ENCODE measurements around the gene NCOA5.
A peak's percentile ranks its signal among the peaks of the same experiment; 100 is the strongest.

NCOA5 gene

DNA sequence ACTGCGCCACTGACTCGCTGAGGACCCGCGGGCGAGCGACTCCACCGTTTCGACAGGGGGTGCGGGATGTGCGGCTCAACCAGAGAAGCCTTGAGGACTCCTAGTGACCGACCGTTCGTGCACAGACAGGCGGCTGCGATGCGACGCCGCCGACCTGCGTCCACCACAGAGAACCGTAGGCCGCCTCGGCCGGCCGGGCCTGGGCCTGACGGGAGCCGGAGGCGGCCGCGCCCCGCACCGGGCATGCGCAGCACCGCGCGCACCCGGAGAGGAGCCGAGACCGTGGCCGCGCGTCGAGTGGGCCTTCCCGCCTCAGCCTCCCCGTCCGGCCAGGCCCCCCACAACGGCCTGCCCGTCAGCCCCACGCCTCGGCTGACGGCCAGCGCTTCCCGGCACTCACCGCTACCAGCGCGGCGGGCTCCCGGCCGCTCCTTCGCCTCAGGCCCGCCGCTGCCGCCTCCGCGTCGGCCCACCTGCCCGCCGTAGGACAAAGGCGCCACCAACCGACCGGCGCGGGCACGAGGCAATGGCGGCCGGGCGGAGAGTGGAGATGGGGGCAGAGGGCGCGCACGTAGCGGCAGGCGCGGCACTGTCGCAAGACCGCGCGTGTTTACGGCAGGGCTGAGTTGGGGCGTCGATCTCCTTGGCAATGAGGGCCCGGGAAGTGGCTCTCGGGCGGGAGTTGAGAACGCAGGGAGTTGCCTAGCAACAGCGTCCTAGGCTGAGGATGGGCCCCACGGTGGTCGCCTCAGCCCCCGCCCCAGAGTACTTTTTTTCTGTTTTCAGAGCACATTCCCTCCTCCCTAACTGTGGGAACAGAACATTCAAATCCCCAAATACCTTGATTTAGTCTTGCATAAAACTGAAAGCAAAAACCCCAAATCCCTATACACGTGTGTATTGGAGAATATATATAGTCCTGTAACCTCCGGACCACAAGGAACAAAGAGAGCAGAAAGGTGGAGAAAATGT is at the start of gene NCOA5:
TSS of gene NCOA5 (minus strand) at position 546 of the 972 bp plus-strand sequence. CDS start 10,538 bp downstream, outside the sequence.
- TF ChIP-seq, protein P1, sequence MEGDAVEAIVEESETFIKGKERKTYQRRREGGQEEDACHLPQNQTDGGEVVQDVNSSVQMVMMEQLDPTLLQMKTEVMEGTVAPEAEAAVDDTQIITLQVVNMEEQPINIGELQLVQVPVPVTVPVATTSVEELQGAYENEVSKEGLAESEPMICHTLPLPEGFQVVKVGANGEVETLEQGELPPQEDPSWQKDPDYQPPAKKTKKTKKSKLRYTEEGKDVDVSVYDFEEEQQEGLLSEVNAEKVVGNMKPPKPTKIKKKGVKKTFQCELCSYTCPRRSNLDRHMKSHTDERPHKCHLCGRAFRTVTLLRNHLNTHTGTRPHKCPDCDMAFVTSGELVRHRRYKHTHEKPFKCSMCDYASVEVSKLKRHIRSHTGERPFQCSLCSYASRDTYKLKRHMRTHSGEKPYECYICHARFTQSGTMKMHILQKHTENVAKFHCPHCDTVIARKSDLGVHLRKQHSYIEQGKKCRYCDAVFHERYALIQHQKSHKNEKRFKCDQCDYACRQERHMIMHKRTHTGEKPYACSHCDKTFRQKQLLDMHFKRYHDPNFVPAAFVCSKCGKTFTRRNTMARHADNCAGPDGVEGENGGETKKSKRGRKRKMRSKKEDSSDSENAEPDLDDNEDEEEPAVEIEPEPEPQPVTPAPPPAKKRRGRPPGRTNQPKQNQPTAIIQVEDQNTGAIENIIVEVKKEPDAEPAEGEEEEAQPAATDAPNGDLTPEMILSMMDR (IDR thresholded peaks at IDR 0.05; ENCODE audit: borderline replicate concordance, insufficient read depth, low read depth, low read length) = no peak
- peak within 1 kb of the TSS; percentile 81 for H3K4me3 ChIP-seq (ENCODE audit: low read depth, low read length)

DNA sequence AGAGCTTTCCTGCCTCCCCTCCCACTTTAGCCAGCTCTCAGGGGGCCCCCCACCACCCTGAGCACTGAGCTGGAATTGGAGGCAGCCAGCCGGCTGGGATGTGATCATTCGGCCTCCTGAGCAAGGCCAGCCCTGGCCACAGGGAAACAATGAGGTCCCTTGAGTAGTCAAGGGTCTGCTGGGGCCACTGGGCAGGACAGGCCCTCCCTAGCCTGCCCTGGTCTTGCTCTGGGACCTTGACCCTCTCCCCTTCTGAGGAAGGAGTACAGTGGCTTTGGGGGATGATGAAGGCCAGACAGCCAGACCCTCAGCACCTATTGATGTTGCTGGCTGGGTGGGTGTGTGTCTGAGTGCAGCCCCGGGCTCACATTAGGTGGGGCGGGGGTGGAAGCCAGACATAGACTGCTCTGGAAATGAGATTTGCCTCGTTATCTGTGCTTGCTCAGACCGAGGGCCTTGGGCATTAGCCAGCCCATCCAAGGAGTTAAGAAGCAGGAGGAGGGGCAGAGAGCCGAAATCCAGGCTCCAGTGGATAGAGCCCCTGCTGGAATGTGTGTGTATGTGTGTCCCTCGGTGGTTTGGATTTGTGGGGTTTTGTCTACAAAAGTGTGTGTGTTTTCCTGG is 49.6 kb upstream of the NCOA5 start:
- H3K4me3 ChIP-seq (ENCODE audit: low read depth, low read length) = no peak overlapping the region
- TF ChIP-seq, protein P1 (IDR thresholded peaks at IDR 0.05; ENCODE audit: borderline replicate concordance, insufficient read depth, low read depth, low read length) = no peak

DNA sequence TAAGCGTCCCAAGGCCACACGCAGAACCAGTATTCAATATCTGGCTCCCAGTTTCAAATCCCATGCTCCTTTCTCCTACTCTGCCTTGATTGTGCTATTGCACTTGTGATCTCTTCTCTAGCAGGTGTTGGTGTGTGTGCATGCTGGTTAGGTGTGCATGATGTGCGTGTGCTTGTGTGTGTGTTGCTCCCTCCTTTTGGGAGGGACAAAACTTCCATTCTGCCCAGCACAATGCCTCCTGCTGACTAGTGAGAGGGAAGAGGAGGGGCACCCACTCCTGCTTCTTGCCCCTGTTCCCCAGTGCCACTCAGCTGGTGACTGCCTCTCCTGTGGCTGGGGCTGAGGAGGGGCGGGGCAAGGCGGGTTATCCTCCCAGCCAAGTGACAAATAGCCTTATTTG is 48.1 kb upstream of the NCOA5 start:
- no peak overlapping the region for H3K4me3 ChIP-seq (ENCODE audit: low read depth, low read length)
- TF ChIP-seq, protein P1 (IDR thresholded peaks at IDR 0.05; ENCODE audit: borderline replicate concordance, insufficient read depth, low read depth, low read length) = no peak

DNA sequence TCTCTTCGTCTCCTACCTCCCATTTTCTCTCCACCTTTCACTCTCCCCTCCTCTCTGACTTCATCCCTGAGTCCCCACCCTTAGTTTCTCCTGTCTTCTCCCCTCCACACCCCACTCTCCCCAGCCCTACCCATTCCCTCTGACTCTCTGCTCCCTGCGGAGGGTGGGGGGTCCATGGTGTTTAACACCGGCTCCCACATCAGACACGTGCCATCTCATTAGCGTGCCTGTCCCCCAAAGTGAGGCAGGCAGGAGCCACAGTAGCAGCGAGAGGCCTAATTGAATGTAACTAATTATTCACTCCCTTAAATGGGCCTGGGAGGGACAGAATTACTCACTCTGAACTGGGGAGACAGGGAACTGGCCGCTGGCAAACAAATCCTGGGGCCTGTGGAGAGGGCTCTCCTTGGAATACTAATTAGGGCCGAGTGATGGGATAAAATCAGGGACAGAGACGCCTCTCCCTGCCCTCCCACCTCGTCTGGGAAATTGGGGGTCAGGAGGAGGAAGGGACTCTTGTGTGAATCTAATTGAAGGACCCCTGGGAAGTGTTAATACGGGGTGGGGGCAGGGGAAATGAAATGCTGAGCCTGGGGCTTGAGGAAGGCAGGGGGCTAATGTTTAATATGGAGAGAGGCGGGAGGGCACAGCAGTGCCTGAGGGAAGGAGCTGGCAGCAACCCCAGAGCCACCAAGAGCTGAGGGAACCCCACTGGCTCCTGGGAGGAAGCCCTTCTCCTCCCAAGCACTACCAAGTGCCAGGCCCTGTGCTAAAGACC is 46.3 kb upstream of the NCOA5 start:
- no peak overlapping the region for H3K4me3 ChIP-seq (ENCODE audit: low read depth, low read length)
- TF ChIP-seq, protein P1 (IDR thresholded peaks at IDR 0.05; ENCODE audit: borderline replicate concordance, insufficient read depth, low read depth, low read length) = no peak

DNA sequence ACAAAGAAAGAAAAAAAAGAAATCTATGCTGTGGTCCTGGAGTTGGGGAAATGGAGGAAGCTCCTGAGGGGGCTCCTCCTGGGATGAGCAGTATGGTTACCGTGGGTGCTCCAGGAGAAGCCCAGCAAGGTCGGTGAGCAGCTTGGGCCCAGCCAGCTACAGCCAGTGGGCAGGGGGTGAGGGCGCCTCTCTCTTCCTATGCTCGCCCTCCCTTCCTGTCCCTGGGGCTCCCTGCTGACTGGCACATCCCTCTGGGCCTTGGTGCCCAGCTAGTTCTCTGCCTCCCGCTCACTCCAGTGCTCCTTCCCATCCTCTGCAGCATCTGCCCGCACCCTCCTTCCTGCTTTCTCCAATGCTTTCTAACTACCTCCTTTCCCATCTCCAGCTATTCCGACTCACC is 45.0 kb upstream of the NCOA5 start:
- H3K4me3 ChIP-seq (ENCODE audit: low read depth, low read length) = no peak overlapping the region
- TF ChIP-seq, protein P1 (IDR thresholded peaks at IDR 0.05; ENCODE audit: borderline replicate concordance, insufficient read depth, low read depth, low read length) = no peak

DNA sequence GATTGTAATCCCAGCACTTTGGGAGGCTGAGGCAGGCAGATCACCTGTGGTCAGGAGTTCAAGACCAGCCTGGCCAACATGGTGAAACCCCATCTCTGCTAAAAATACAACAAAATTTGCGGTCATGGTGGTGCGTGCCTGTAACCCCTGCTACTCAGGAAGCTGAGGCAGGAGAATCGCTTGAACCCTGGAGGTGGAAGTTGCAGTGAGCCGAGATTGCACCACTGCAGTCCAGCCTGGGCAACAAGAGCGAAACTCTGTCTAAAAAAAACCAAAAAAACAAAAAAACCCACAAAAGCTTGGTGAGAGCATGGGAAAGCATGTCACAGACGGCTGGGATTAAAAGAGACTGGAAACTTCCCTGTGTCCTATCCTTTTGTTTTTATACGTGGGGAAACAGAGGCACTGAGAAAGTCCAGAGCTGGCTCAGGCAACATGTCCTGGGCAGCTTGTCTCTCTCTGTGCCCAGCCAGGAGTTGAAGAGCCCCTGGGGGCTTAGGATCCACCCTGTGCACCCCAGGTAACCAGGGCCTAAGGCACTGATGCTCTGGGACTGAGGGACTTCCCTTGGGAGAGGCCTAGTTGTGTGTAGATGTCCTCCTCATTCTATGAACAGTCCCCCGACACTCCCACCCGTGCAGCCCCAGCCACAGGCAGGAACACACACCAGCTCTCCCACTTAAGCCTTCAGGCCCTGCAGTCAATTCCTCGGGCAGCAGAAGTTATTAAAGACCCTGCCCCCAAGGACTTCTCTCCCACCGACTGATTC is 44.3 kb upstream of the NCOA5 start:
- TF ChIP-seq, protein P1 (IDR thresholded peaks at IDR 0.05; ENCODE audit: borderline replicate concordance, insufficient read depth, low read depth, low read length) = no peak
- H3K4me3 ChIP-seq (ENCODE audit: low read depth, low read length) = no peak overlapping the region
